ENCODE measurements around the gene PRDM7.
"Not testable (repeated sequence)": the region's sequence is repeated elsewhere in the genome, so short reads cannot be mapped to it uniquely, and the experiment has no call there.

Gene PRDM7

GRCh38 chr16:90012991-90013745 is 64.0 kb downstream of the PRDM7 start:
- no peak for DNase-seq (ENCODE audit: low spot score)

GRCh38 chr16:90011908-90012501 is 65.1 kb downstream of the PRDM7 start:
- no peak for DNase-seq (ENCODE audit: low spot score)

DNA sequence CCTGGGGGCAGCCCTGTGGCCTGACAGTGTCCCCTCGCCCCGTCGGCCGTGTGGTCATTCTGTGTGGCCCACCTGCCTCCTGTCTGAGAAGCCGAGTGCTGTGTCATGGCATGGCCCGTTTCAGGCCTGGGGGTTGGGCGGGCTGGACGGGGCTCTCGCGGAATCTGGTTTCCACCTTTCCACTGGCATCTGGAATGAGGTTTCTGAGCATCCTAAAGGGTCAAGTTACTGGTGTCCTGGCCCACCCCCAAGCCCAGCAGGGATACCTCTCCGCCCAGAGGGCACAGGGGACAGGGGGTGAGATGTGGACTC is 65.7 kb downstream of the PRDM7 start:
- DNase-seq (ENCODE audit: low spot score): no peak

DNA sequence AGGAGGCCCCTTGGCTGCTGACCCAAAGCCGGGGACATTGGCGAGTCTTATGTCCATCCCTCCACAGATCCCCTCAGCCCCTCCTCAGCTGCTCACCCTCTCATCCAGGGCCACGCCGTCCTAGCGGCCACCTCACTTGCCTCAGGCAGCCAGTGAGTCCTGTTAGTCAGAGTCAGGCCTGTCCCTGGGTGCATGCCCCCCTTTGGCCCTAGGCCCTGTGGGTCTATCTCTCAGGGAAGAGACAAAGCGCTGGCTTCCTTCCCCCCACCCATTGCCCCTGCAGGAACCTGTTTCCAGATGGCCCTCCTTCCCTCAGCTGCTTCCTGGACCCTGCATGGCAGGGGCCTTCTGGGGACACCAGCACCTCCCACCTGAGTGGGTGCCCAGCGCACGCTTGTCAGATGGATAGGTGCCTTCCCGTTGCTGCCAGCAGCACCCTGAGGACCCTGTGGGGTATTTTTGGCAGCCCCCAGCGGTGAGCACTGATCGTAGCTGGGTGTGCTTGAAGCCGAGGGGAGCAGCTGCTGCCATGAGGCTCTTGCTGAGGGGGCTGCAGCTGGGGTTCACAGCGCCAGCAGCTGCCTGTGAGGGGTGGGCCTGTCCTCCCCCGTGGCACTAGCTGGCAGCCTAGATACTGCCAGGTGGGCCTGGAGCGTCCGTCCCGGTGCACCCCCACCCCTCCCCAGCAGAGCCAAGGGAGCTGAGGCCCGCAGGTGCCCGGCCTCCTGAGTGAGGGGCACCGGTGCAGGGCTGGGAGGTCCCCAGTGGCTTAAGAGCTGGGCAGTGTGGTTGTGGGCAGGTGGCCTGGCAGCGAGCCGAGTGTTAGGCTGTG is 66.2 kb downstream of the PRDM7 start:
- DNase-seq (ENCODE audit: low spot score): no peak

- no peak for DNase-seq (ENCODE audit: low spot score)
These were observed 67.8 kb downstream of the PRDM7 start for GRCh38 chr16:90009172-90009899.

- peak; percentile 61 for DNase-seq (ENCODE audit: low spot score)
These were observed 68.4 kb downstream of the PRDM7 start for GRCh38 chr16:90008708-90009145.

DNA sequence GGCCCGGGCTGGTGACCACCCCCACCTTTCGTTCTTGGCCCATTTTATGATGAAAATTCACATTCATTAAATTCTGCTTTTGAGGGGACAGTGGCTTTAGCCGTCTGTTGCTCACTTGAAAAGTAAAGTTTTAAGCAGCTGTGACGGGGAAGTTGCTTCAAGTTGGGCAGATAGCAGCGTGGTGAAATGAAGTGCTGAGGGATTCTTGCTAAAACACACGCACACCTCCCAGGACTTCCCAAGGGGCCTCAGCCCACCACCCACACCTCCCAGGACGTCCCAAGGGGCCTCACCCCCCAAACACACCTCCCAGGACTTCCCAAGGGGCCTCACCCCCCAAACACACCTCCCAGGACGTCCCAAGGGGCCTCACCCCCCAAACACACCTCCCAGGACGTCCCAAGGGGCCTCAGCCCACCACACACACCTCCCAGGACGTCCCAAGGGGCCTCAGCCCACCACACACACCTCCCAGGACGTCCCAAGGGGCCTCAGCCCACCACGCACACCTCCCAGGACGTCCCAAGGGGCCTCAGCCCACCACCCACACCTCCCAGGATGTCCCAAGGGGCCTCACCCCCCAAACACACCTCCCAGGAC is 69.4 kb downstream of the PRDM7 start:
- not testable (repeated sequence) for DNase-seq (ENCODE audit: low spot score)

DNA sequence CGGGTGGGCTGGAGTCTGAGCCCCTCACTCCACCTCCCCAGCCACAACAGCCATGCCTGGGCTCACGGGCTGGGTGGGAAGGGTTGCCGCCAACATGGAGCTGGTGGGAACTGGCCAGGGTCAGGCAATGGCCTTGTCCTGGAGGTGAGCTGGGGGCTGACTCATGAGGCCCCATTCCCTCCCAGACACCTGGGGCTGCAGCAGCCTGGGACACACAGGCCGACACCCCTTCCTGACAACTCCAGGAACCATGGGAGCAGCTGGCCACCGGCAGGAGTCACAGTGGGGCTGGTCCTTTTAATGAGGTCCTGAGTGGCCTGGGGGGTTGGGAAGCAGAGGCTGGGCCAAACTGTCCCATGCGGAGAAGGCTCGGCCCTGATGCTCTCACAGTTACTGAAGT is 70.1 kb downstream of the PRDM7 start:
- DNase-seq (ENCODE audit: low spot score): no peak

Data from CD4-positive, alpha-beta T cell treated with Interleukin-2 at 100 ng/mL for 4 hours (primary cell).